ENCODE results near the gene ABL2.
"Not testable (repeated sequence)": the region's sequence is repeated elsewhere in the genome, so short reads cannot be mapped to it uniquely, and the experiment has no call there.

ABL2 gene

GRCh38 chr1:179241530-179242097 is 12.1 kb upstream of the ABL2 start:
- no peak overlapping the region for H3K9ac ChIP-seq (ENCODE audit: low read depth, low read length)
- no peaks in the 10 kb centered on the region for H3K9me3 ChIP-seq (ENCODE audit: insufficient read depth, low read depth, low read length)
- H3K4me3 ChIP-seq (ENCODE audit: low read length) = no peak overlapping the region
- H3K27me3 ChIP-seq (ENCODE audit: insufficient read depth, low read length) = no peaks in the 10 kb centered on the region
- no peaks in the 10 kb centered on the region for H3K36me3 ChIP-seq (ENCODE audit: insufficient read depth, low read depth, low read length)
- no peak overlapping the region for H3K27ac ChIP-seq (ENCODE audit: low read length)
- H3K4me1 ChIP-seq (ENCODE audit: insufficient read depth, low read length) = no peaks in the 10 kb centered on the region

GRCh38 chr1:179237222-179237621 is 7.7 kb upstream of the ABL2 start:
- Histone ChIP-seq H3K4me1 (ENCODE audit: insufficient read depth, low read length) (no peaks in the 10 kb centered on the region; the same call in 1 of the 2 replicates), H3K36me3 (ENCODE audit: insufficient read depth, low read depth, low read length) (no peaks in the 10 kb centered on the region), H3K27me3 (ENCODE audit: insufficient read depth, low read length) (no peaks in the 10 kb centered on the region), H3K9me3 (ENCODE audit: insufficient read depth, low read depth, low read length) (no peaks in the 10 kb centered on the region), H3K27ac (ENCODE audit: low read length) (no peak overlapping the region), H3K9ac (ENCODE audit: low read depth, low read length) (no peak overlapping the region), H3K4me3 (ENCODE audit: low read length) (no peak overlapping the region)

- Histone ChIP-seq H3K27ac (ENCODE audit: low read length) (no peak overlapping the region), H3K4me3 (ENCODE audit: low read length) (no peak overlapping the region), H3K9ac (ENCODE audit: low read depth, low read length) (no peak overlapping the region), H3K36me3 (ENCODE audit: insufficient read depth, low read depth, low read length) (no peaks in the 10 kb centered on the region), H3K4me1 (ENCODE audit: insufficient read depth, low read length) (no peaks in the 10 kb centered on the region; the same call in none of the 2 replicates), H3K9me3 (ENCODE audit: insufficient read depth, low read depth, low read length) (no peaks in the 10 kb centered on the region), H3K27me3 (ENCODE audit: insufficient read depth, low read length) (peaks cover 14% of the 10 kb centered on the region)
These were observed 5.4 kb upstream of the ABL2 start for GRCh38 chr1:179234863-179235262.

GRCh38 chr1:179231923-179232322 is 2.4 kb upstream of the ABL2 start:
- H3K27me3 ChIP-seq (ENCODE audit: insufficient read depth, low read length) = peaks cover 14% of the 10 kb centered on the region
- peaks cover 5% of the 10 kb centered on the region for H3K4me1 ChIP-seq (ENCODE audit: insufficient read depth, low read length)
- H3K4me3 ChIP-seq (ENCODE audit: low read length) = no peak overlapping the region
- no peaks in the 10 kb centered on the region for H3K36me3 ChIP-seq (ENCODE audit: insufficient read depth, low read depth, low read length)
- no peak overlapping the region for H3K27ac ChIP-seq (ENCODE audit: low read length)
- H3K9me3 ChIP-seq (ENCODE audit: insufficient read depth, low read depth, low read length) = no peaks in the 10 kb centered on the region
- no peak overlapping the region for H3K9ac ChIP-seq (ENCODE audit: low read depth, low read length)

- H3K9me3 ChIP-seq (ENCODE audit: insufficient read depth, low read depth, low read length) = no peaks in the 10 kb centered on the region
- no peak overlapping the region for H3K27ac ChIP-seq (ENCODE audit: low read length)
- peaks cover 14% of the 10 kb centered on the region for H3K27me3 ChIP-seq (ENCODE audit: insufficient read depth, low read length)
- H3K4me1 ChIP-seq (ENCODE audit: insufficient read depth, low read length) = peaks cover 5% of the 10 kb centered on the region
- no peak overlapping the region for H3K4me3 ChIP-seq (ENCODE audit: low read length)
- H3K9ac ChIP-seq (ENCODE audit: low read depth, low read length) = no peak overlapping the region
- no peaks in the 10 kb centered on the region for H3K36me3 ChIP-seq (ENCODE audit: insufficient read depth, low read depth, low read length)
These were observed 1.2 kb upstream of the ABL2 start for GRCh38 chr1:179230721-179231120.

- no peak overlapping the region for H3K27ac ChIP-seq (ENCODE audit: low read length)
- peak overlapping the region; percentile 73 for H3K4me3 ChIP-seq (ENCODE audit: low read length)
- H3K9me3 ChIP-seq (ENCODE audit: insufficient read depth, low read depth, low read length) = no peaks in the 10 kb centered on the region
- H3K27me3 ChIP-seq (ENCODE audit: insufficient read depth, low read length) = peaks cover 14% of the 10 kb centered on the region
- H3K9ac ChIP-seq (ENCODE audit: low read depth, low read length) = no peak overlapping the region
- H3K4me1 ChIP-seq (ENCODE audit: insufficient read depth, low read length) = peaks cover 5% of the 10 kb centered on the region
- no peaks in the 10 kb centered on the region for H3K36me3 ChIP-seq (ENCODE audit: insufficient read depth, low read depth, low read length)
These were observed 774 bp upstream of the ABL2 start for GRCh38 chr1:179230251-179230650.

GRCh38 chr1:179228783-179229213 is 679 bp downstream of the ABL2 start:
- Histone ChIP-seq H3K9ac (ENCODE audit: low read depth, low read length) (peak overlapping the region; percentile 83), H3K27ac (ENCODE audit: low read length) (no peak overlapping the region), H3K4me3 (ENCODE audit: low read length) (peak overlapping the region; percentile 97), H3K36me3 (ENCODE audit: insufficient read depth, low read depth, low read length) (no peaks in the 10 kb centered on the region), H3K4me1 (ENCODE audit: insufficient read depth, low read length) (peaks cover 5% of the 10 kb centered on the region), H3K27me3 (ENCODE audit: insufficient read depth, low read length) (peaks cover 14% of the 10 kb centered on the region), H3K9me3 (ENCODE audit: insufficient read depth, low read depth, low read length) (no peaks in the 10 kb centered on the region)

GRCh38 chr1:179226738-179227137 is 2.7 kb downstream of the ABL2 start:
- Histone ChIP-seq H3K4me1 (ENCODE audit: insufficient read depth, low read length) (peaks cover 5% of the 10 kb centered on the region; the same call in 1 of the 2 replicates), H3K27ac (ENCODE audit: low read length) (no peak overlapping the region), H3K27me3 (ENCODE audit: insufficient read depth, low read length) (peaks cover 14% of the 10 kb centered on the region), H3K9me3 (ENCODE audit: insufficient read depth, low read depth, low read length) (no peaks in the 10 kb centered on the region), H3K4me3 (ENCODE audit: low read length) (no peak overlapping the region), H3K9ac (ENCODE audit: low read depth, low read length) (no peak overlapping the region), H3K36me3 (ENCODE audit: insufficient read depth, low read depth, low read length) (peaks cover 3% of the 10 kb centered on the region; the same call in 1 of the 2 replicates)

- H3K9ac ChIP-seq (ENCODE audit: low read depth, low read length); H3K27me3 ChIP-seq (ENCODE audit: insufficient read depth, low read length); H3K4me3 ChIP-seq (ENCODE audit: low read length); H3K9me3 ChIP-seq (ENCODE audit: insufficient read depth, low read depth, low read length); H3K27ac ChIP-seq (ENCODE audit: low read length); H3K4me1 ChIP-seq (ENCODE audit: insufficient read depth, low read length): not testable (repeated sequence)
- peaks cover 22% of the 10 kb centered on the region; the same call in 1 of the 2 replicates for H3K36me3 ChIP-seq (ENCODE audit: insufficient read depth, low read depth, low read length)
These were observed 5.0 kb downstream of the ABL2 start for GRCh38 chr1:179224466-179224865.

- not testable (repeated sequence) for H3K4me3 ChIP-seq (ENCODE audit: low read length); H3K9me3 ChIP-seq (ENCODE audit: insufficient read depth, low read depth, low read length); H3K9ac ChIP-seq (ENCODE audit: low read depth, low read length); H3K27ac ChIP-seq (ENCODE audit: low read length); H3K4me1 ChIP-seq (ENCODE audit: insufficient read depth, low read length); H3K27me3 ChIP-seq (ENCODE audit: insufficient read depth, low read length)
- H3K36me3 ChIP-seq (ENCODE audit: insufficient read depth, low read depth, low read length) = peaks cover 29% of the 10 kb centered on the region; the same call in 1 of the 2 replicates
These were observed 8.4 kb downstream of the ABL2 start for GRCh38 chr1:179221121-179221520.

- Histone ChIP-seq H3K27me3 (ENCODE audit: insufficient read depth, low read length) (no peaks in the 10 kb centered on the region), H3K9ac (ENCODE audit: low read depth, low read length) (no peak overlapping the region), H3K9me3 (ENCODE audit: insufficient read depth, low read depth, low read length) (no peaks in the 10 kb centered on the region), H3K36me3 (ENCODE audit: insufficient read depth, low read depth, low read length) (peaks cover 29% of the 10 kb centered on the region; the same call in 1 of the 2 replicates), H3K27ac (ENCODE audit: low read length) (no peak overlapping the region), H3K4me1 (ENCODE audit: insufficient read depth, low read length) (no peaks in the 10 kb centered on the region), H3K4me3 (ENCODE audit: low read length) (no peak overlapping the region)
These were observed 11.5 kb downstream of the ABL2 start for GRCh38 chr1:179217943-179218507.

- not testable (repeated sequence) for H3K27ac ChIP-seq (ENCODE audit: low read length); H3K9ac ChIP-seq (ENCODE audit: low read depth, low read length); H3K27me3 ChIP-seq (ENCODE audit: insufficient read depth, low read length); H3K9me3 ChIP-seq (ENCODE audit: insufficient read depth, low read depth, low read length); H3K4me3 ChIP-seq (ENCODE audit: low read length); H3K4me1 ChIP-seq (ENCODE audit: insufficient read depth, low read length); H3K36me3 ChIP-seq (ENCODE audit: insufficient read depth, low read depth, low read length)
These were observed 16.2 kb downstream of the ABL2 start for GRCh38 chr1:179213317-179213716.

Measured in iPS-20b (cell line).